Ascending aorta (tissue), 2 donors: ENCODE measurements around the gene AGAP3. TPM values are rescaled to one million over a fixed set of nuclear protein-coding genes. Genes with fewer than 3 reads are reported as not detected.

ENCODE experiments used
- DNase-seq, 2 donors: peaks; one replicate each; pipeline ENCODE4 v3.0.0-alpha.2; 2019; ENCODE audit warnings: low spot score in 2 of 2
- H3K27ac ChIP-seq, 2 donors: fragments of 200-600 bp; sonication (generic); one replicate each; pipeline ENCODE4 v1.5.1; 2016 to 2017; ENCODE audit warnings: mild to moderate bottlenecking in 1 of 2
- H3K27me3 ChIP-seq: fragments of 200-600 bp; sonication (generic); one replicate; pipeline ENCODE4 v1.5.1; 2017
- H3K36me3 ChIP-seq, 2 donors: fragments of 200-600 bp; sonication (generic); one replicate each; pipeline ENCODE4 v1.5.1; 2016
- H3K4me1 ChIP-seq, 2 donors: fragments of 200-600 bp; sonication (generic); one replicate each; pipeline ENCODE4 v1.5.1; 2016 to 2017; ENCODE audit warnings: mild to moderate bottlenecking in 1 of 2
- H3K4me3 ChIP-seq, 2 donors: fragments of 200-600 bp; sonication (generic); one replicate each; pipeline ENCODE4 v1.5.1; 2016 to 2017; ENCODE audit warnings: mild to moderate bottlenecking in 1 of 2
- H3K9me3 ChIP-seq, 2 donors: fragments of 200-600 bp; sonication (generic); one replicate each; pipeline ENCODE4 v1.5.1; 2016
- CTCF ChIP-seq, 3 experiments: fragments of 200-600 bp in 2 of 3; fragments of 450-650 bp in 1 of 3; sonication (generic) in 2 of 3; IDR thresholded peaks; one replicate each; pipeline ENCODE4 v1.5.1; 2016 to 2019; ENCODE audit warnings: antibody characterized with exemption in 3 of 3, mild to moderate bottlenecking in 1 of 3, moderate library complexity in 1 of 3
- intact Hi-C: fragments of 100-400 bp; cut with DNase I; formaldehyde crosslinking; loops from one replicate; pipeline ENCODE4 v1.15.1; 2023
- total RNA-seq: library from RNA; depleted of rRNA; stranded (reverse); fragments of >200 nt; gene quantifications from one replicate; pipeline ENCODE4 v1.1.0, GENCODE V29; 2016

The AGAP3 gene
- total RNA-seq, 1 donor from 2014 or later: 82.6 TPM

GRCh38 chr7:151187409-151188251 lies 101.4 kb downstream of the AGAP3 start:
- Histone ChIP-seq H3K4me3 (no peak overlapping the region), H3K36me3 (no peaks in the 10 kb centered on the region), H3K9me3 (no peaks in the 10 kb centered on the region), H3K4me1 (no peaks in the 10 kb centered on the region), H3K27me3 (no peaks in the 10 kb centered on the region), H3K27ac (no peak overlapping the region)
- TF ChIP-seq CTCF (IDR thresholded peaks at IDR 0.05): no peak
- DNase-seq: no peak
- intact Hi-C loops: no loop called here

- Histone ChIP-seq H3K9me3 (no peaks in the 10 kb centered on the region), H3K27ac (no peak overlapping the region), H3K4me3 (no peak overlapping the region), H3K36me3 (no peaks in the 10 kb centered on the region), H3K4me1 (no peaks in the 10 kb centered on the region), H3K27me3 (no peaks in the 10 kb centered on the region)
- DNase-seq: no peak
- TF ChIP-seq CTCF (IDR thresholded peaks at IDR 0.05): no peak
- intact Hi-C loops: no loop called here
These were observed 101.9 kb downstream of the AGAP3 start for GRCh38 chr7:151188252-151188542.

- no peaks in the 10 kb centered on the region for H3K9me3 ChIP-seq
- no peaks in the 10 kb centered on the region for H3K4me1 ChIP-seq
- no peaks in the 10 kb centered on the region for H3K36me3 ChIP-seq
- no peak for DNase-seq
- intact Hi-C loops: no loop called here
- no peaks in the 10 kb centered on the region for H3K27me3 ChIP-seq
- no peak overlapping the region for H3K4me3 ChIP-seq
- H3K27ac ChIP-seq: no peak overlapping the region
- TF ChIP-seq CTCF (IDR thresholded peaks at IDR 0.05): no peak
These were observed 102.8 kb downstream of the AGAP3 start for GRCh38 chr7:151189038-151189437.

- Histone ChIP-seq H3K27me3 (no peaks in the 10 kb centered on the region), H3K4me3 (no peak overlapping the region), H3K9me3 (no peaks in the 10 kb centered on the region), H3K4me1 (no peaks in the 10 kb centered on the region), H3K27ac (no peak overlapping the region), H3K36me3 (no peaks in the 10 kb centered on the region)
- DNase-seq: no peak
- intact Hi-C loops: no loop called here
- TF ChIP-seq CTCF (IDR thresholded peaks at IDR 0.05): no peak
These were observed 105.3 kb downstream of the AGAP3 start for GRCh38 chr7:151191544-151191943.

- no peaks in the 10 kb centered on the region for H3K36me3 ChIP-seq
- H3K27ac ChIP-seq: no peak overlapping the region
- intact Hi-C loops: no loop called here
- no peaks in the 10 kb centered on the region for H3K27me3 ChIP-seq
- H3K4me1 ChIP-seq: no peaks in the 10 kb centered on the region
- H3K9me3 ChIP-seq: no peaks in the 10 kb centered on the region
- no peak overlapping the region for H3K4me3 ChIP-seq
- no peak for TF ChIP-seq CTCF (IDR thresholded peaks at IDR 0.05)
- DNase-seq: no peak
These were observed 105.8 kb downstream of the AGAP3 start for GRCh38 chr7:151192002-151192539.
